DMS53 treated with DMSO at 0.1 percent for 48 hours (cell line): Measurements from ENCODE around the gene SLC23A3.
A peak's percentile ranks its signal among the peaks of the same experiment; 100 is the strongest.

Source experiments
- DNase-seq: peaks from one replicate; lab custom pipeline; 2025; ENCODE audit not compliant: unreplicated experiment; lab: John Stamatoyannopoulos, UW

The SLC23A3 gene

GRCh38 chr2:219176818-219177551 lies 7.2 kb upstream of the SLC23A3 start, which contains the start of gene CNPPD1:
Gene CNPPD1, minus strand, starts transcription at chr2:219176925. Its CDS starts 97 bp downstream, at chr2:219176828.
- peak; percentile 55 for DNase-seq

- DNase-seq = no peak
Observed at GRCh38 chr2:219175928-219176817, 6.3 kb upstream of the SLC23A3 start.

GRCh38 chr2:219175486-219175885 lies 5.7 kb upstream of the SLC23A3 start:
- DNase-seq = no peak

GRCh38 chr2:219174801-219175200 lies 5.0 kb upstream of the SLC23A3 start:
- DNase-seq = no peak

GRCh38 chr2:219174146-219174545 lies 4.3 kb upstream of the SLC23A3 start:
- DNase-seq = no peak

- no peak for DNase-seq
Observed at GRCh38 chr2:219173176-219173575, 3.3 kb upstream of the SLC23A3 start.

GRCh38 chr2:219172231-219173154 lies 2.7 kb upstream of the SLC23A3 start:
- DNase-seq = no peak

- peak; percentile 28 for DNase-seq
Observed at GRCh38 chr2:219171231-219171651, 1.4 kb upstream of the SLC23A3 start.

- DNase-seq = no peak
Observed at GRCh38 chr2:219168932-219169331, 897 bp downstream of the SLC23A3 start.

GRCh38 chr2:219168526-219168925 lies 1.3 kb downstream of the SLC23A3 start:
- DNase-seq = no peak

- no peak for DNase-seq
Observed at GRCh38 chr2:219167997-219168396, 1.8 kb downstream of the SLC23A3 start.

- no peak for DNase-seq
Observed at GRCh38 chr2:219165058-219165911, 4.5 kb downstream of the SLC23A3 start.

- no peak for DNase-seq
Observed at GRCh38 chr2:219163156-219163555, 6.7 kb downstream of the SLC23A3 start.

- DNase-seq = no peak
Observed at GRCh38 chr2:219161097-219161496, 8.7 kb downstream of the SLC23A3 start.

- DNase-seq = peak; percentile 65
Observed at GRCh38 chr2:219160186-219161017, 9.4 kb downstream of the SLC23A3 start, which contains the start of gene NHEJ1. Gene NHEJ1, minus strand, starts transcription at chr2:219160815. Its CDS starts 2,453 bp downstream, at chr2:219158362.

GRCh38 chr2:219159771-219160185 lies 10.1 kb downstream of the SLC23A3 start:
- no peak for DNase-seq

GRCh38 chr2:219158586-219158985 lies 11.2 kb downstream of the SLC23A3 start:
- no peak for DNase-seq

GRCh38 chr2:219158025-219158424 lies 11.8 kb downstream of the SLC23A3 start:
- DNase-seq = no peak

- DNase-seq = no peak
Observed at GRCh38 chr2:219157396-219157795, 12.4 kb downstream of the SLC23A3 start.
